ENCODE results near the gene YIF1B.
"Not testable (repeated sequence)": the region's sequence is repeated elsewhere in the genome, so short reads cannot be mapped to it uniquely, and the experiment has no call there.

The YIF1B gene, protein sequence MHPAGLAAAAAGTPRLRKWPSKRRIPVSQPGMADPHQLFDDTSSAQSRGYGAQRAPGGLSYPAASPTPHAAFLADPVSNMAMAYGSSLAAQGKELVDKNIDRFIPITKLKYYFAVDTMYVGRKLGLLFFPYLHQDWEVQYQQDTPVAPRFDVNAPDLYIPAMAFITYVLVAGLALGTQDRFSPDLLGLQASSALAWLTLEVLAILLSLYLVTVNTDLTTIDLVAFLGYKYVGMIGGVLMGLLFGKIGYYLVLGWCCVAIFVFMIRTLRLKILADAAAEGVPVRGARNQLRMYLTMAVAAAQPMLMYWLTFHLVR

GRCh38 chr19:38315657-38316476 lies at the start of gene YIF1B:
Gene YIF1B, minus strand, starts transcription at chr19:38315947. Its CDS starts 30 bp downstream, at chr19:38315917.
- Histone ChIP-seq H3K36me3 (replicated peaks; ENCODE audit: low read depth, low read length) (no peaks in the 10 kb centered on the region), H2AFZ (ENCODE audit: low read depth, low read length) (peak within 1 kb of the TSS; percentile 81), H4K20me1 (ENCODE audit: insufficient read depth, low read length) (no peaks in the 10 kb centered on the region), H3K4me3 (ENCODE audit: low read length) (peak within 1 kb of the TSS; percentile 90), H3K27ac (ENCODE audit: low read length) (peak within 1 kb of the TSS; percentile 55), H3K27me3 (ENCODE audit: low read depth, low read length) (peaks cover 13% of the 10 kb centered on the region), H3K9ac (ENCODE audit: low read length) (peak within 1 kb of the TSS; percentile 84), H3K79me2 (ENCODE audit: low read length) (peaks cover 10% of the 10 kb centered on the region), H3K4me2 (ENCODE audit: low read length) (peak within 1 kb of the TSS; percentile 94), H3K4me1 (ENCODE audit: low read length) (peaks cover 19% of the 10 kb centered on the region), H3K9me3 (ENCODE audit: insufficient read depth, low read length) (no peaks in the 10 kb centered on the region)
- no peak for TF ChIP-seq EZH2phosphoT487 (IDR thresholded peaks at IDR 0.05; ENCODE audit: low read depth)
- TF ChIP-seq CTCF (IDR thresholded peaks at IDR 0.05; ENCODE audit: low read depth, low read length): no peak

DNA sequence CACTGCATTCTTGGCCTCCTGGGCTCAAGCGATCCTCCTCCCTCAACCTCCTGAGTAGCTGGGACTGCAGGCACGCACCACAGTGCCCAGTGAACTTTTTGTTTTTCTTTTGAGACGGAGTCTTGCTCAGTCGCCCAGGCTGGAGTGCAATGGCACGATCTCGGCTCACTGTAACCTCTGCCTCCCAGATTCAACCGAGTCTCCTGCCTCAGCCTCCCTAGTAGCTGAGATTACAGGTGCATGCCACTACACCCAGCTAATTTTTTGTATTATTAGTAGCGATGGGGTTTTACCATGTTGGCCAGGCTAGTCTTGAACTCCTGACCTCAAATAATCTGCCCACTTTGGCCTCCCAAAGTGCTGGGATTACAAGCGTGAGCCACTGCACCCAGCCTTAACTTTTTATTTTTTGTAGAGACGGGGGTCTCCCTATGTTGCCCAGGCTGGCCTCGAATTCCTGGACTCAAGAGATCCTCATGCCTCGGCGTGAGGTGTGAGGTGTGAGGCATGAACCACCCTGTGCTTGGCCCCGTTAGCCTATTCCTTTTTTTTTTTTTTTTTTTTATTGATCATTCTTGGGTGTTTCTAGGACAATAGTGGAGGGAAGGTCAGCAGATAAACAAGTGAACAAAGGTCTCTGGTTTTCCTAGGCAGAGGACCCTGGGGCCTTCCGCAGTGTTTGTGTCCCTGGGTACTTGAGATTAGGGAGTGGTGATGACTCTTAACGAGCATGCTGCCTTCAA lies 47.4 kb upstream of the YIF1B start:
- H3K9me3 ChIP-seq (ENCODE audit: insufficient read depth, low read length); H3K79me2 ChIP-seq (ENCODE audit: low read length); H3K27ac ChIP-seq (ENCODE audit: low read length); H3K27me3 ChIP-seq (ENCODE audit: low read depth, low read length); H4K20me1 ChIP-seq (ENCODE audit: insufficient read depth, low read length); H3K4me3 ChIP-seq (ENCODE audit: low read length); H3K9ac ChIP-seq (ENCODE audit: low read length); H3K4me2 ChIP-seq (ENCODE audit: low read length); H2AFZ ChIP-seq (ENCODE audit: low read depth, low read length); H3K4me1 ChIP-seq (ENCODE audit: low read length); H3K36me3 ChIP-seq (replicated peaks; ENCODE audit: low read depth, low read length): not testable (repeated sequence)

- Histone ChIP-seq H3K27ac (ENCODE audit: low read length) (no peak overlapping the region), H3K9me3 (ENCODE audit: insufficient read depth, low read length) (no peaks in the 10 kb centered on the region; the same call in 1 of the 2 replicates), H3K36me3 (replicated peaks; ENCODE audit: low read depth, low read length) (no peaks in the 10 kb centered on the region), H3K9ac (ENCODE audit: low read length) (no peak overlapping the region), H3K4me3 (ENCODE audit: low read length) (no peak overlapping the region), H3K4me1 (ENCODE audit: low read length) (no peaks in the 10 kb centered on the region), H3K4me2 (ENCODE audit: low read length) (no peak overlapping the region), H3K79me2 (ENCODE audit: low read length) (no peaks in the 10 kb centered on the region), H4K20me1 (ENCODE audit: insufficient read depth, low read length) (no peaks in the 10 kb centered on the region), H3K27me3 (ENCODE audit: low read depth, low read length) (peaks cover 7% of the 10 kb centered on the region), H2AFZ (ENCODE audit: low read depth, low read length) (no peak overlapping the region)
- TF ChIP-seq CTCF (IDR thresholded peaks at IDR 0.05; ENCODE audit: low read depth, low read length) (no peak), EZH2phosphoT487 (IDR thresholded peaks at IDR 0.05; ENCODE audit: low read depth) (no peak)
These were observed 46.6 kb upstream of the YIF1B start for GRCh38 chr19:38362076-38362945.

GRCh38 chr19:38361633-38362075 lies 45.9 kb upstream of the YIF1B start:
- Histone ChIP-seq H3K4me1 (ENCODE audit: low read length) (no peaks in the 10 kb centered on the region), H3K9ac (ENCODE audit: low read length) (no peak overlapping the region), H3K27ac (ENCODE audit: low read length) (no peak overlapping the region), H2AFZ (ENCODE audit: low read depth, low read length) (no peak overlapping the region), H3K4me3 (ENCODE audit: low read length) (no peak overlapping the region), H3K9me3 (ENCODE audit: insufficient read depth, low read length) (no peaks in the 10 kb centered on the region; the same call in 1 of the 2 replicates), H4K20me1 (ENCODE audit: insufficient read depth, low read length) (no peaks in the 10 kb centered on the region), H3K79me2 (ENCODE audit: low read length) (no peaks in the 10 kb centered on the region), H3K27me3 (ENCODE audit: low read depth, low read length) (peaks cover 7% of the 10 kb centered on the region), H3K4me2 (ENCODE audit: low read length) (no peak overlapping the region), H3K36me3 (replicated peaks; ENCODE audit: low read depth, low read length) (no peaks in the 10 kb centered on the region)
- TF ChIP-seq CTCF (IDR thresholded peaks at IDR 0.05; ENCODE audit: low read depth, low read length) (no peak), EZH2phosphoT487 (IDR thresholded peaks at IDR 0.05; ENCODE audit: low read depth) (no peak)
